Stimulated activated CD8-positive, alpha-beta memory T cell treated with anti-CD3 and anti-CD28 coated beads, Interleukin-12 subunit alpha, Interleukin-12 subunit beta, amount 100 ng/mL, for 1 hour (primary cell): Measurements from ENCODE around the gene EPHA6.

Experiments used
- DNase-seq: peaks from one replicate; pipeline ENCODE4 v3.0.0-alpha.2; 2020; ENCODE audit warnings: low read depth

The EPHA6 gene

GRCh38 chr3:97705764-97706163, 891.4 kb downstream of the EPHA6 start:
- no peak for DNase-seq

GRCh38 chr3:97706226-97706625, 891.8 kb downstream of the EPHA6 start:
- no peak for DNase-seq

GRCh38 chr3:97711654-97712053, 897.3 kb downstream of the EPHA6 start:
- no peak for DNase-seq

- no peak for DNase-seq
Measured at GRCh38 chr3:97712919-97713318, 898.5 kb downstream of the EPHA6 start.

GRCh38 chr3:97713634-97714033, 899.2 kb downstream of the EPHA6 start:
- no peak for DNase-seq

- peak; percentile 40 for DNase-seq
Measured at GRCh38 chr3:97719156-97719821, 904.9 kb downstream of the EPHA6 start.

GRCh38 chr3:97720417-97720816, 906.0 kb downstream of the EPHA6 start:
- DNase-seq = no peak

GRCh38 chr3:97721446-97721845, 907.1 kb downstream of the EPHA6 start:
- no peak for DNase-seq

- no peak for DNase-seq
Measured at GRCh38 chr3:97736928-97737327, 922.5 kb downstream of the EPHA6 start.

- DNase-seq = no peak
Measured at GRCh38 chr3:97738761-97739160, 924.4 kb downstream of the EPHA6 start.

- DNase-seq = no peak
Measured at GRCh38 chr3:97742036-97742435, 927.6 kb downstream of the EPHA6 start.

- no peak for DNase-seq
Measured at GRCh38 chr3:97744289-97744688, 929.9 kb downstream of the EPHA6 start.

- DNase-seq = no peak
Measured at GRCh38 chr3:97763586-97764406, 949.4 kb downstream of the EPHA6 start.

GRCh38 chr3:97764407-97765238, 950.2 kb downstream of the EPHA6 start, which contains the start of gene ARL6:
ARL6 (plus strand) TSS chr3:97764758; CDS start chr3:97768108, 3,350 bp downstream.
- peak; percentile 48 for DNase-seq

- no peak for DNase-seq
Measured at GRCh38 chr3:97765336-97765735, 950.9 kb downstream of the EPHA6 start.

- no peak for DNase-seq
Measured at GRCh38 chr3:97772926-97773325, 958.5 kb downstream of the EPHA6 start.

GRCh38 chr3:97778152-97778551, 963.8 kb downstream of the EPHA6 start:
- DNase-seq = no peak

- DNase-seq = no peak
Measured at GRCh38 chr3:97793420-97794019, 979.1 kb downstream of the EPHA6 start.

- no peak for DNase-seq
Measured at GRCh38 chr3:97795951-97796350, 981.6 kb downstream of the EPHA6 start.
